ENCODE data around the gene DNAH12.
A peak's percentile ranks its signal among the peaks of the same experiment; 100 is the strongest.

Gene DNAH12, protein sequence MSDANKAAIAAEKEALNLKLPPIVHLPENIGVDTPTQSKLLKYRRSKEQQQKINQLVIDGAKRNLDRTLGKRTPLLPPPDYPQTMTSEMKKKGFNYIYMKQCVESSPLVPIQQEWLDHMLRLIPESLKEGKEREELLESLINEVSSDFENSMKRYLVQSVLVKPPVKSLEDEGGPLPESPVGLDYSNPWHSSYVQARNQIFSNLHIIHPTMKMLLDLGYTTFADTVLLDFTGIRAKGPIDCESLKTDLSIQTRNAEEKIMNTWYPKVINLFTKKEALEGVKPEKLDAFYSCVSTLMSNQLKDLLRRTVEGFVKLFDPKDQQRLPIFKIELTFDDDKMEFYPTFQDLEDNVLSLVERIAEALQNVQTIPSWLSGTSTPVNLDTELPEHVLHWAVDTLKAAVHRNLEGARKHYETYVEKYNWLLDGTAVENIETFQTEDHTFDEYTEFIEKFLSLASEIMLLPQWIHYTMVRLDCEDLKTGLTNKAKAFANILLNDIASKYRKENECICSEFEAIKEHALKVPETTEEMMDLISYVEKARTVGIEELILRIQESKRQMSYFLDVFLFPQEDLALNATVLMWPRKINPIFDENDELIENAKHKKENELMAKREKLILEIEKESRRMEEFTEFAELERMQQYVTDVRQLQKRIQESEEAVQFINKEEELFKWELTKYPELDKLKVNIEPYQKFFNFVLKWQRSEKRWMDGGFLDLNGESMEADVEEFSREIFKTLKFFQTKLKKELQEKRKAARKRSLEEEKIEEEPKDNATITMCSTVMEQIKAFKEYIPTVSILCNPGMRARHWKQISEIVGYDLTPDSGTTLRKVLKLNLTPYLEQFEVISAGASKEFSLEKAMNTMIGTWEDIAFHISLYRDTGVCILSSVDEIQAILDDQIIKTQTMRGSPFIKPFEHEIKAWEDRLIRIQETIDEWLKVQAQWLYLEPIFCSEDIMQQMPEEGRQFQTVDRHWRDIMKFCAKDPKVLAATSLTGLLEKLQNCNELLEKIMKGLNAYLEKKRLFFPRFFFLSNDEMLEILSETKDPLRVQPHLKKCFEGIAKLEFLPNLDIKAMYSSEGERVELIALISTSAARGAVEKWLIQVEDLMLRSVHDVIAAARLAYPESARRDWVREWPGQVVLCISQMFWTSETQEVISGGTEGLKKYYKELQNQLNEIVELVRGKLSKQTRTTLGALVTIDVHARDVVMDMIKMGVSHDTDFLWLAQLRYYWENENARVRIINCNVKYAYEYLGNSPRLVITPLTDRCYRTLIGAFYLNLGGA (N-terminal part only)

DNA sequence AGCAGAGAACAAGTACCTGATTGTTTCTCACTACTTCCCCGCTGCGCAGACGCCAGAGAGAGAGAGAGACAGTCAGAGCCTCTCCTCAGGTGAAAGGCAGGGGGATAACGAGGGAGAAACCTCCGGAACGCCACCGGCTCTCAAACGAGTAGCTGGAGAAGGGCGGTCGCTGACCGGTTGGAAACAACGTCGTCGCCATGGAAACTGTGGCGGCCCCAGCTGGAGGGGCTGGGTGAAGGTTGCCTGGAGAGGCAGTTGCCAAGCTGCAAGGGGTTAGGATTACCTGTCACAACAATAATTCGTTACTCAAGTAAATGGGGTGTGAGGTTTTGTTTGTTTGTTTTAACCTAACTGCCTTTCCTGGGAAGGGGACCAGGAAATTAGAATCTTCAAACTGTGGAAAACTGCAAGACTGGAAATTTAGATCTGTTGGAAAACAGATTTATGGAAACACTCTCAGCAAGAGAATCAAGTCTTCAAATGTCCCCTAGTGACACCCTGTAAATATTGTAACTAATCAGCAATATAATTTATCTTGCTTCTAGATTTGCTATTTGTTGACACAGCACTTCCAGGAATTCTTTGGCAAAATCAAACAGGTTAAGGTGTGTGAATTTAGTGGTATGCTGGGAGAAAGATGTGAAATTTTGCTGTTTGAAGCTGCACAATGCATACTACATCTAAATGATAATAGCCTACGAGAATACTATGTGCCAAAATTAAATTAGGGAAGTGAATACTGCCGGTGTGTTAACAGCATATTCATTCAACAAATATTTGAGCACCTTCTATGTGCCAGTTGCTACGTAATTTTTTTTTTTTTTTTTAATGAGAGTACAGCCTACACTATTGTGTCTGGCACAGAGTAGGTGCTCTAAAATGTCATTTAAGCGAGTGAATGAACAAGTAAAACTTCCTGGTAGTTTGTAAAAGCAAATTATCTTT, at the start of gene DNAH12:
Gene DNAH12, minus strand, starts transcription at position 164 of the 945 bp plus-strand sequence. CDS start 1,474 bp downstream, outside the sequence.
- DNase-seq (ENCODE audit: low spot score): peak; percentile 47

DNA sequence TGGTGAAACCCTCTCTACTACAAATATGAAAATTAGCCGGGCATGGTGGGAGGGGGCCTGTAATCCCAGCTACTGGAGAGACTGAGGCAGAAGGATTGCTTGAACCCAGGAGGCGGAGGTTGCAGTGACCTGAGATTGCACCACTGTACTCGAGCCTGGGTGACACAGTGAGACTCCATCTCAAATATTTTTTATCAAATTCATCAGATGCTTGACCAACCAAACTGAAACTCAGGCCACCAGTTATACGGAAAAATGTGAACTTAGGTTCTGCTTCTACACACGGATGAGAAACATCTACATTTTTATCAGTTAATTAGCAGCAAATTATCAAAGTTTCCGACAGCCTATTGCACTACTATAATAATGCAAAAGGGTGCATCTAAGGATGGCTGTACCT, 48.2 kb upstream of the DNAH12 start:
- no peak for DNase-seq (ENCODE audit: low spot score)

DNA sequence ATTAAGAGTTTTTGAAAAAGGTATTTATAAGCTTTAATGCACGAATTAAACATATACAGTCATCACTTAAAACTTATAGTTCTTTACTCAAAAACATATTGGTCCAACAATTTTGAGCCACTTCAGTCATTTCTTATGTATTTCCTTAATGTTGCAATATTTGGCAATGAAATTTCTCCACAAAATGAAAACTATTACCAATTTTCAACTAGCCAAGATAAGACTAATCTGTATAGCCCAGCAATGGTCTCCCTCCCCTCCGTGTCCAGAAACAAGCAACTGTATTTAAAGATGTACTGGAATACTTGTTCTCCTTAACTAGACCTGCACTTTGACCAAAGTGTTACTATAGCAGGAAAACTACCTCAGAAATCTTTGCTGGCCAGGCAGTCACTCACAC, 43.8 kb upstream of the DNAH12 start:
- DNase-seq (ENCODE audit: low spot score): no peak

DNA sequence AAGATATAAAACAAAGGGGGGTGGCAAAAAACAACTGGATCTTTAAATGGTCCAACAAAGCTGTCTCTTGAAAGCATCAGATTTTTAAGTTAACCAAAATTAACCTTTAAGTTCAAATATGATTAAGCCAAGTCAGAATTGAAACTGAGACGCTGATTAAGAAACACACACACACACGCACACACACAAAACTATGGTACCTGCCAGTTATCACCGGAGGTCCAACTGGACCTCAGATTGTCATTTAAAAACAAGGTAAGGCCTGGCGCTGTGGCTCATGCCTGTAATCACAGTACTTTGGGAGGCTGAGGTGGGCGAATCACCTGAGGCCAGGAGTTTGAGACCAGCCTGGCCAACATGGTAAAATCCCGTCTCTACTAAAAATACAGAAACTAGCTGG, 42.6 kb upstream of the DNAH12 start:
- DNase-seq (ENCODE audit: low spot score): no peak

DNA sequence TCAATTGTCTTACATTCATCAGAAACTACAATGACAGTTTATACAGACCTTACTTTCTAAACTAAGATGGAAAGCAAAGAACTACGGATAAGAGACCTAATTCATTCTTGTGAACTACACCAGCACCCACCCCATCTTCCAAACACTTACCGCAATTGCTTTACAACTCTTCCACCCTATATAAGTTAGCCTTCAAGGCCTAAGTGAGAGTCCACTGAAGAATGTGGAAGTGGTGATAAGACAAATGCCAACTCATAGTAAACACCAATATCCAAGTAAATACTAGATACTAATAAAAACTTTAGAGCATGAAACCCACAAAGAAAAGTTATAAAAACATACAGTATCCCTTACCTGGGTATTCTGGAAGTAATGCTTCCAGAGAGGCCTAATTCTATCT, 39.4 kb upstream of the DNAH12 start:
- no peak for DNase-seq (ENCODE audit: low spot score)

DNA sequence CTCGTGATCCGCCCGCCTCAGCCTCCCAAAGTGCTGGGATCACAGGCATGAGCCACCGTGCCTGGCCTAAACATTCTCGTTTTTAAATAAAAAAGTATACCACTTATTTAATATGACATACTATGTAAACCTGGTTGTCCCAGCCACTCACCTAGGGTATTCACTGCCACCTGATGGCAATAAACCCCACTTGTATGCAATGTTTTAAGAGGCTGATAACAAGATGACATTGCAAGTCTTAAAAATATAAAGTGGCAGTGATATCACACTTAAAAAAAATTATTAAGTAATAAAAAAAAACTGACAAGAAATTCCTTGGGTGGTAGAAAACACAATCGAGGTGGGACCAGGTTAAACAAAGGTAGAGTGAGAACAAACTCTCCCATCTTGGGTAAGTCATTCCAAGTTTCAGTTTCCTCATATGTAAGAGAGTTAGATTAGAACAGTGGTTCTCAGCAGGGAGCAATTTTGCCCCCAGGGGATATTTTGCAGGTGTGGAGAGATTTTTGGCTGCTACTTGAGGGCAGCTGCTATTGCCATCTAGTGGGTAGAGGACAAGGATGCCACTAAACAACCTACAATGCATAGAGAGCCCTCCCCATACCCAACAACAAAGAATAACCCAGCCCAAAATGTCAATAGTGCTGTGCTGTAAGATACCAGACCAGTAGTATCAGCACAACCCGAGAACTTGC, 38.5 kb upstream of the DNAH12 start:
- peak; percentile 54 for DNase-seq (ENCODE audit: low spot score)

DNA sequence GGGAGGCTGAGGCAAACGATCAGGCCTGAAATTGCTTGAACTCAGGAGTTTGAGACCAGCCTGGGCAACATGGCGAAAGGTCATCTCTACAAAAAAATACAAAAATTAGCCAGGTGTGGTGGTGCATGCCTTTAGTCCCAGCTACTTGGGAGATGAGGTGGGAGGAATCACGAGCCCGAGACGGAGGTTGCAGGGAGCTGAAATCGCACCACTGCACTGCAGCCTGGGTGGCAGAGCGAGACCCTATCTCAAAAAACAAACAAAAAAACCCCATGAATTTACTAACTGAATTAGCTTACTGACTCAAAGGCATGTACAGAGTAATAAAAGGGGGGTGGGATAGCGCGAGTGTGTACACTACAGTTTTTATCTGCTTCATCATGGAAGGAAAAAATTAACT, 33.7 kb upstream of the DNAH12 start:
- no peak for DNase-seq (ENCODE audit: low spot score)

DNA sequence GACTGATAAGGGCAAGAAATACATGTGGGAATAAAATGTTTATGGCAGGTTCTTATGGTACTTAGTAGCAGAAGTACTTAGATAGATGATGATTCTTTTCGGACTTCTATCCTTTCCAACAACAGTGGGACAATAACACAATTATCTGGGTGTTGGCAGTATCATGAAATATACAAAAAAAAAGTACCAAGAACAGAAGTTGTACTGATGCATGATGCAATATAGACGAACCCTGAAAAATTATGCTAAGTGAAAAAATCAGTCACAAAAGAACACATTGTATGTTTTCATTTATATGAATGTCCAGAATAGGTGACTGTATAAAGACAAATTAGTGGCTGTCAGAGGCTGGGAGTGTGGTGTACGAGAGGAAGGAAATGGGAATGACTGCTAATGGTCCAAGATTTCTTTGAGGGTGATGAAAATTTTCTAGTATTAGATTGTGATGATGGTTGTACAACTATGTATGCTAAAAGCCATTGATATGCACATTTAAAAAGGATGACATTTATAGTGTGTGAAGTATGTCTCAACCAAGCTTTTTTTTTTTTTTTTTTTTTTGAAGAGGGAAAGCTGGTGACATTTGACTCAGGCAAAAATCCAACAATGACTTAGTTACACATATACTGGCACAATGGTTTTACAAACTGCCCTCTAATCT, 32.0 kb upstream of the DNAH12 start:
- DNase-seq (ENCODE audit: low spot score): no peak

DNA sequence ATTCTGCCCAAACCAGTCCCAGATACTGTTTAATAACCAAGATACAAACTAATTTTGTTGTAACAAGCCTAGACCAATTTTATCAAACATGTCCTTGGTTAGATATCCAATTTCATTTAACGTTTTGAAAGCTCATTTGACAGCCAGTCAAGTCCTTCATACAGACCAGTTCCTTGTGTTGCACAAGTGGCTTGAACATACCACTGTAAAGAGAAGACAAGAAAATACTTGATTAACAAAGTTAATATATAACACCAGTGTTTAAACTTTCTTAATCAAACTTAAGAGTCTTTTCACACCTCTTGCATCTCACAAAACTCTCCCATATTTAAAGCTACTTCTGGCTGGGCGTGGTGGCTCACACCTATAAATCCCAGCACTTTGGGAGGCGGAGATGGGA, 28.0 kb upstream of the DNAH12 start:
- DNase-seq (ENCODE audit: low spot score): no peak

DNA sequence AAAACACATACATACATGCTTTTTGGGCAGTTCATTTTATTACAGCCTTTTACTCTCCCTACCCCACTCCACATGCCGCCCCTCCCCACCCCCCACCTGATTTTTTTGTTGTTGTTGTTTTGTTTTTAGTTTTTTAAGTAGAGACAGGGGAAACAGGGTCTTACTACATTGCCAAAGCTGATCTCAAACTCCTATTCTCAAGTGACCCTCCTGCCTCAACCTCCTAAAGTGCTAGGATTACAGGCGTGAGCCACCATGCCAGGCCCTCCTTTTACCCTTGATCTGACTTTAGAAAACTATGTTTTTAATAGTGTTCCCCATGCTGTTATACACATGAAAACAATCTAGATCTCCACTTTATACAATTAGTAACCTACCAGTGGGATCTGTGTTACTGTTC, 26.7 kb upstream of the DNAH12 start:
- no peak for DNase-seq (ENCODE audit: low spot score)

DNA sequence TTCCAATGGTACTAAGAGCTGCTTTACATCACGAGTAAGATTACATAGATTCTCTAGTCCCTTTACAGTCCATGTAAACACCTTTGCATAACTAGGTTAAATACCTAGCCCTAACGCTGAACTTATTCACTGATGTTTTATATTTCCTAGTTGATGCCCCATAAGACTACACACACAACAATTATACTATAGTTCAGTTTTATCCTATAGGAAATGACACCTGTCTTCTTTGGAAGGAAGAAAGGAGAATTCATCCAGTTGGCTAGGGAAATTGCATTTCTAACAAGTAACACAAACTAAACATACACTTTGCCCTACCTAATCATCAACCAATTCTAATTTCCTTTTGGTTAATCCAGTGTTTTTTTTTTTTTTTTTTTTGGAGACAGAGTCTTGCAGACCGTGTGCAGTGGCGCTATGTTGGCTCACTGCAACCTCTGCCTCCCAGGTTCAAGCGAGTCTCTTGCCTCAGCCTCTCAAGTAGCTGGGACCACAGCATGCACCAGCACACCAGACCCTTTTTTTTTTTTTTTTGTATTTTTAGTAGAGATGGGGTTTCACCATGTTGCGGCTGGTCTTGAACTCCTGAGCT, 25.8 kb upstream of the DNAH12 start:
- no peak for DNase-seq (ENCODE audit: low spot score)

DNA sequence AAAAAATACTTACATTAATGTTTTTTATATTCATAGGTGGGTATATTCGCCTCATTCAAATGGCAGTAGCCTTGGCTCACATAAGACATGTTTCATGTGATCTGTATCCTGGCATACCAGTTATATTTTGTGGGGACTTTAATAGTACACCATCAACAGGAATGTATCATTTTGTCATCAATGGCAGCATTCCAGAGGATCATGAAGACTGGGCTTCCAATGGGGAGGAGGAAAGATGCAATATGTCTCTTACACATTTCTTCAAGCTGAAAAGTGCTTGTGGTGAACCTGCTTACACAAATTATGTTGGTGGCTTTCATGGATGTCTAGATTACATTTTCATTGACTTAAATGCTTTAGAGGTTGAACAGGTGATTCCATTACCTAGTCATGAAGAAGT, 15.4 kb upstream of the DNAH12 start:
- no peak for DNase-seq (ENCODE audit: low spot score)

DNA sequence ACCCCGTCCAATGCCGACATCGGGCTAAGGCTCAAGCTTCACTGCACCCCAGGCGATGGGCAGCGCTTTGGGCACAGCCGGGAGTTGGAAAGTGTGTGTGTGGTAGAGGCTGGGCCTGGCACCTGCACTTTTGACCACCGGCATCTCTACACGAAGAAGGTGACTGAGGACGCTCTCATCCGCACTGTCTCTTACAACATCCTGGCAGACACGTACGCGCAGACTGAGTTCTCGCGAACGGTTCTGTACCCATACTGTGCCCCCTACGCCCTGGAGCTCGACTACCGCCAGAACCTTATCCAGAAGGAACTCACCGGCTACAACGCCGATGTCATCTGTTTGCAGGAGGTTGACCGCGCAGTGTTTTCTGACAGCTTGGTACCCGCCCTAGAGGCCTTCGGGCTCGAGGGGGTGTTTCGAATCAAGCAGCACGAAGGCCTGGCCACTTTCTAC, 13.0 kb upstream of the DNAH12 start:
- DNase-seq (ENCODE audit: low spot score): peak; percentile 45

DNA sequence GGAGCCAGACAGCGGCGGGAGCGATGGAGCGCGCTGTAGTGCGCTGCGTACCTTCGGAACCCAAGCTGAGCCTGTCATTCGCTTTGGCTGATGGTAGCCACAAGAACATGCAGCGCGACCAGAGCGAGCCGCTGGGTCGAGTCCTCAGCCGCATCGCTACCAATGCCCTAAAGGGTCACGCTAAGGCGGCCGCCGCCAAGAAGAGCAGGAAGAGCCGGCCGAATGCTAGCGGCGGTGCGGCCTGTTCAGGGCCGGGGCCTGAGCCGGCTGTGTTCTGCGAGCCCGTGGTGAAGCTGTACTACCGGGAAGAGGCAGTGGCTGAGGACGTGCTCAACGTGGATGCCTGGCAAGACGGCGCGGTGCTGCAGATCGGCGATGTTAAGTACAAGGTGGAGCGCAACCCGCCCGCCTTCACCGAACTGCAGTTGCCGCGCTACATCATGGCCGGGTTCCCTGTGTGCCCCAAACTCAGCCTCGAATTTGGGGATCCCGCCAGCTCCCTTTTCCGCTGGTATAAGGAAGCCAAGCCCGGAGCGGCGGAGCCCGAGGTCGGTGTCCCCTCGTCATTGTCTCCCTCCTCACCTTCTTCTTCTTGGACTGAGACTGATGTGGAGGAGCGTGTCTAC, 12.4 kb upstream of the DNAH12 start:
- DNase-seq (ENCODE audit: low spot score): peak; percentile 58

DNA sequence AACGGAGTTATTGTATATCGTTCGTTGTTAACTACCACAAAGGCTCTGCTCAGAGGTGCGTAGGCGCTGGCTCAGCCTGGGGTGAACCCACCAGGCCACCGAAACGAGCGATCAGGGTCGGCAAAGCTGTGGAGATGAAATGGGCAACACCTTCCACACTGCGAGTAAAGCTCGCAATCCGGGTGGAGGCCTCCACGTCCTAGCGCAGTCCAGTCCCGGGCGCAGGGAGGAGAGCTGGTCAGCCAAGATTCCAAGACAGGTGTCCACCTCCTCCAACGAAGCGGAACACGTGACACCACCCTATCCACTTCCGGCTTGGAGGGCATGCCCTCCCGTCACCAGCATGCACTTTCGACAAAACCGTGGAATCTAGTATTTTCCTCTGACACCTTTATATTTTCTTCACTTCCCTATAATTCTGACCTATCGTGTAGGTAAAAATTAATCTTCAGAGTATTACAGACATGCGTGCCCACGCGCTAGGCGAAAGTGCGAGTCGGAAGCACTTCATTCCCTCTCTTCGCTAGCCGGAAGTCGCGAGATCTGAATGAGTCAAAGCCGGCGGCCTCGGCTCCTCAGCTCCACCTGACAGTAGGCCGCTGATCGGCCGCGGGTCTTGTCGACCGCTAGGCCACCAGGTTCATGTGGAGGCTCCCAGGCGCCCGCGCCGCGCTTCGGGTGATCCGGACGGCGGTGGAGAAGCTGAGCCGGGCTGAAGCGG, 11.8 kb upstream of the DNAH12 start, which contains the start of gene PDE12:
Gene PDE12, plus strand, starts transcription at position 537 of the 721 bp plus-strand sequence. Its CDS starts 106 bp downstream, at position 643.
- DNase-seq (ENCODE audit: low spot score): peak; percentile 75

DNA sequence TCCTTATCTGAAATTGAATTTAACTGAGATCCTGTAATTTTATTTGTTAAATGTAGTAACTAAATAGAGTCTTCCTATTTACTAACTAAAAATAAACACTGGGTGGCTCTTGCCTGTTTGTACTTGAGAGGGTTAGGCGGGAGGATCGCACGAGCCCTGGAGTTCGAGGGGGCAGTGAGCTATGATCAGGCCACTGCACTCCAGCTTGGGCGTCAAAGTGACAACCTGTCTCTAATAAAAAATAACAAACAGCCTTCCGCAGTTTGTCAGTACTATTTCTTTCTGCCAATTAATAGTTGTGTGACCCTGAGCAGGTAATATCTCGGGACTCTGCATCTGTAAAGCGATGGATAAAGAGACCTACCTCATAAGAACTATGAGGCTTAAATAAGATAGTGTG, 11.2 kb upstream of the DNAH12 start:
- DNase-seq (ENCODE audit: low spot score): peak; percentile 3

DNA sequence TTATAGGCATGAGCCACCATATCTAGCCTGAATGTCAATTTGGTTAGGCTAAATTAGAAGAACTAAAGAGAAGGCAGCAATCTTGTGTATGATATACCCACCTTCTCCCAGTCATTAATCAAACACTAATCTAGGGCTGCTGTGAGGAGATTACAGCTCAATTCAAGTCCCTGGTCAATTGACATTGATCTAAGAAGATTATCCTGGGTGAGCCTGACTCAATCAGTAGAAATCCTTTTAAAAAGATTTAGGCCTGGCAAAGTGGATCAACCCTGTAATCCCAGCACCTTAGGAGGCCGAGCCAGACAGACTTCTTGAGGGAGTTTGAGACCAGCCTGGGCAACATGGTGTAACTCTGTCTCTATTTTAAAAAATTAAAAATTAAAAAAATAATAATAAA, 2.5 kb upstream of the DNAH12 start:
- no peak for DNase-seq (ENCODE audit: low spot score)

DNA sequence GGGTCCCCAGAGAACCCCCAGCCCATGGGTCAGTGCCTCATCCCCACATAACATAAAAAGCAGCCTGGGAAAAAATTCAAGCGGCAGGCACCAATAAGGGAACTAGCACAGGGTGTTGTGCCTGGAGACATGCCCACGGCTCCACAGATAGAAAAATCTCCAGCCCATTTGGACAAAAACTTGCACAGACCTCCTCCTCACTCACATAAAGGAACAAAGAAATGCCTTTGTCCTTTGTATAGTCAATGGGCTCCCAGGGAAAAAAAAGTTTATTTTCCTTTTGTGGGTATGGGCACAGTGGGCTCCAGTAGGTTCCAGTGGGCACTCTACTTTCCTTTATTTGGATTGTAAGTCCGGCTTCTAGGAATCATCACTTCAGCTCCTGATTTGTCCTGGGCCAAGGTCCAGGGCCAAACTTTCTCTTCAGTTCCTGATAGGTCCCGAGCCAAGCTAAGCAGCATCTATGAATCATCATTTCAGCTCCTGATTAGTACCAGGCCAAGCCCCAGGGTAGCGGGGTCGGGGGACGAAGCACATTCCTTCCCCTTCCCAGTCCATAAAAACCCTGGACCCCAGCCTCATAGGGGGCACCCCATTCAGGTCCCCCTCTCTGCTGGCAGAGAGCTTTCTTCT, 1.6 kb upstream of the DNAH12 start:
- no peak for DNase-seq (ENCODE audit: low spot score)
